ENCODE measurements around the gene SLC24A2.
"Not testable (repeated sequence)": the region's sequence is repeated elsewhere in the genome, so short reads cannot be mapped to it uniquely, and the experiment has no call there.

SLC24A2 gene

GRCh38 chr9:19788614-19789271 is at the start of gene SLC24A2:
Gene SLC24A2 (minus strand): TSS chr9:19789037.
- DNase-seq: peak; percentile 59

GRCh38 chr9:19833331-19833730 is 44.5 kb upstream of the SLC24A2 start:
- not testable (repeated sequence) for DNase-seq

- no peak for DNase-seq
Measured at GRCh38 chr9:19830796-19831195, 42.0 kb upstream of the SLC24A2 start.

- peak; percentile 76 for DNase-seq
Measured at GRCh38 chr9:19828576-19829109, 39.8 kb upstream of the SLC24A2 start.

GRCh38 chr9:19816769-19817168 is 27.9 kb upstream of the SLC24A2 start:
- no peak for DNase-seq

GRCh38 chr9:19812194-19812593 is 23.4 kb upstream of the SLC24A2 start:
- no peak for DNase-seq

- no peak for DNase-seq
Measured at GRCh38 chr9:19809422-19810269, 20.8 kb upstream of the SLC24A2 start.

GRCh38 chr9:19807182-19807892 is 18.5 kb upstream of the SLC24A2 start:
- DNase-seq: no peak

GRCh38 chr9:19804431-19804830 is 15.6 kb upstream of the SLC24A2 start:
- DNase-seq: no peak

- DNase-seq: no peak
Measured at GRCh38 chr9:19800884-19801283, 12.0 kb upstream of the SLC24A2 start.

GRCh38 chr9:19799784-19800183 is 10.9 kb upstream of the SLC24A2 start:
- no peak for DNase-seq

GRCh38 chr9:19788152-19788551 is 685 bp downstream of the SLC24A2 start:
- peak; percentile 64 for DNase-seq

GRCh38 chr9:19787672-19788071 is 1.2 kb downstream of the SLC24A2 start:
- DNase-seq: no peak

- DNase-seq: no peak
Measured at GRCh38 chr9:19785230-19785629, 3.6 kb downstream of the SLC24A2 start.

GRCh38 chr9:19784136-19784535 is 4.7 kb downstream of the SLC24A2 start:
- no peak for DNase-seq

GRCh38 chr9:19783500-19783899 is 5.3 kb downstream of the SLC24A2 start:
- no peak for DNase-seq

GRCh38 chr9:19782005-19782404 is 6.8 kb downstream of the SLC24A2 start:
- no peak for DNase-seq

- DNase-seq: no peak
Measured at GRCh38 chr9:19781240-19781639, 7.6 kb downstream of the SLC24A2 start.

GRCh38 chr9:19771446-19771845 is 17.4 kb downstream of the SLC24A2 start:
- no peak for DNase-seq

GRCh38 chr9:19770973-19771372 is 17.9 kb downstream of the SLC24A2 start:
- DNase-seq: no peak

- no peak for DNase-seq
Measured at GRCh38 chr9:19769213-19769612, 19.6 kb downstream of the SLC24A2 start.

- DNase-seq: no peak
Measured at GRCh38 chr9:19768798-19769197, 20.0 kb downstream of the SLC24A2 start.

- DNase-seq: no peak
Measured at GRCh38 chr9:19759066-19759465, 29.8 kb downstream of the SLC24A2 start.
